Natural killer cell treated with Interleukin-12 subunit alpha and Interleukin-12 subunit beta and Interleukin-15 and Interleukin-18, amount 100 ng/mL, for 72 hours (primary cell): ENCODE data around the gene POLD2. TPM values are rescaled to one million over a fixed set of nuclear protein-coding genes. Genes with fewer than 3 reads are reported as not detected.

Experiments
- total RNA-seq, 2 donors: library from RNA; stranded (reverse); gene quantifications; one replicate each; pipeline ENCODE4 v1.2.3, GENCODE V29; 2022

POLD2 gene
- total RNA-seq, 2 donors from 2014 or later = 101 to 229 TPM

Other genes with a start within 250 kb of the POLD2 start
- gene URGCP, start 217.0 kb downstream of the POLD2 start, total RNA-seq = 10 to 100 TPM; 29.4 TPM
- gene UBE2D4, start 197.1 kb downstream of the POLD2 start, total RNA-seq = 10 to 100 TPM; 10.8 to 11.2 TPM
- not detected for gene SPDYE1, start 125.7 kb downstream of the POLD2 start, total RNA-seq
- 100 to 1,000 TPM; 173 to 202 TPM for gene DBNL, start 78.8 kb downstream of the POLD2 start, total RNA-seq
- gene PGAM2, start 58.0 kb downstream of the POLD2 start, total RNA-seq = not detected
- gene POLM, start 41.0 kb downstream of the POLD2 start, total RNA-seq = 10 to 100 TPM; 25.9 to 66.9 TPM
- gene AEBP1, start 19.2 kb downstream of the POLD2 start, total RNA-seq = 1 to 10 TPM; 1.0 to 2.4 TPM
- not detected for gene MYL7, start 17.8 kb upstream of the POLD2 start, total RNA-seq
- gene GCK, start 65.9 kb upstream of the POLD2 start, total RNA-seq = under 1 TPM in 1 of 2 donors, not detected in 1; 0.24 TPM
- gene YKT6, start 77.4 kb upstream of the POLD2 start, total RNA-seq = 10 to 100 TPM; 93.1 to 99.3 TPM
- under 1 TPM in 1 of 2 donors, not detected in 1; 0.10 TPM for gene CAMK2B, start 202.0 kb upstream of the POLD2 start, total RNA-seq